H1 (cell line): Measurements from ENCODE around the gene RPTOR. TPM values are rescaled to one million over a fixed set of nuclear protein-coding genes. Genes with fewer than 3 reads are reported as not detected.
A peak's percentile ranks its signal among the peaks of the same experiment; 100 is the strongest.

Experiments
- CBX5 ChIP-seq: fragments of 300-800, 300-1000 bp; sonication (generic); IDR thresholded peaks from 2 replicates; pipeline ENCODE4 v1.7.1; 2016; ENCODE audit warnings: antibody characterized with exemption, low read length, low read depth
- CHD1 ChIP-seq: IDR thresholded peaks from 2 replicates; pipeline ENCODE4 v1.6.1; 2012; ENCODE audit warnings: low read depth, low read length, improper control_type of control experiment
- CTBP2 ChIP-seq: IDR thresholded peaks from 2 replicates; pipeline ENCODE4 v1.7.0; 2011; ENCODE audit warnings: borderline replicate concordance, mild to moderate bottlenecking, moderate library complexity, mixed read lengths, low read length; ENCODE audit not compliant: insufficient read depth, insufficient read length
- CTCF ChIP-seq, 3 experiments: IDR thresholded peaks; 1 replicate in 2 of 3; 2 replicates in 1 of 3; pipeline versions ENCODE4 v1.5.1 to v1.6.1; 2011; ENCODE audit warnings: low read length in 3 of 3, mild to moderate bottlenecking in 3 of 3, inconsistent platforms in 2 of 3, low read depth in 1 of 3, moderate library complexity in 1 of 3; ENCODE audit not compliant: insufficient read depth in 1 of 3; ENCODE audit errors: control extremely low read depth in 1 of 3
- FOSL1 ChIP-seq: IDR thresholded peaks from 2 replicates; pipeline ENCODE4 v1.6.1; 2011; ENCODE audit warnings: mild to moderate bottlenecking, low read depth, low read length, moderate library complexity; ENCODE audit not compliant: insufficient read depth
- GABPA ChIP-seq: IDR thresholded peaks from 2 replicates; pipeline ENCODE4 v1.6.1; 2011; ENCODE audit warnings: mild to moderate bottlenecking, low read length, moderate library complexity, borderline replicate concordance; ENCODE audit not compliant: insufficient read depth
- KDM5A ChIP-seq: fragments of 200-600 bp; IDR thresholded peaks from 2 replicates; pipeline ENCODE4 v1.7.1; 2012; ENCODE audit warnings: mild to moderate bottlenecking, low read length, inconsistent platforms, mixed read lengths
- PHF8 ChIP-seq: fragments of 200-600 bp; sonication (generic); conservative IDR thresholded peaks from 2 replicates; pipeline ENCODE4 v1.7.1; 2012; ENCODE audit warnings: low read depth, mild to moderate bottlenecking, inconsistent platforms, low read length, moderate library complexity
- POU5F1 ChIP-seq: IDR thresholded peaks from 2 replicates; pipeline ENCODE4 v1.6.1; 2011; ENCODE audit warnings: low read depth, mild to moderate bottlenecking, low read length, moderate library complexity
- RAD21 ChIP-seq, 2 experiments: IDR thresholded peaks in 1 of 2; conservative IDR thresholded peaks in 1 of 2; 2 replicates each; pipeline ENCODE4 v1.6.1; 2011; ENCODE audit warnings: low read depth in 2 of 2, low read length in 2 of 2, improper control_type of control experiment in 1 of 2, inconsistent platforms in 1 of 2, mild to moderate bottlenecking in 1 of 2, moderate library complexity in 1 of 2
- RFX5 ChIP-seq: IDR thresholded peaks from 2 replicates; pipeline ENCODE4 v1.6.1; 2011; ENCODE audit warnings: low read depth, low read length, improper control_type of control experiment, borderline replicate concordance
- SIN3A ChIP-seq, 2 experiments: IDR thresholded peaks in 1 of 2; conservative IDR thresholded peaks in 1 of 2; 2 replicates each; pipeline ENCODE4 v1.6.1; 2011 to 2012; ENCODE audit warnings: low read length in 2 of 2, improper control_type of control experiment in 1 of 2, low read depth in 1 of 2, mild to moderate bottlenecking in 1 of 2
- SIRT6 ChIP-seq: IDR thresholded peaks from one replicate; pipeline ENCODE4 v1.7.1; 2012; ENCODE audit warnings: low read length, inconsistent platforms
- SRF ChIP-seq: IDR thresholded peaks from 2 replicates; pipeline ENCODE4 v1.6.1; 2011; ENCODE audit warnings: mild to moderate bottlenecking, low read depth, low read length, moderate library complexity
- TAF7 ChIP-seq: optimal IDR thresholded peaks from 2 replicates; pipeline ENCODE3; 2011; ENCODE audit warnings: low read depth, mild to moderate bottlenecking, inconsistent platforms, low read length, moderate library complexity, borderline replicate concordance
- TBP ChIP-seq: IDR thresholded peaks from 2 replicates; pipeline ENCODE4 v1.6.1; 2011; ENCODE audit warnings: low read depth, low read length, improper control_type of control experiment
- polyA plus RNA-seq, 7 experiments: library from polyadenylated mRNA; depleted of rRNA in 3 of 7; stranded (reverse) in 5 of 7; unstranded in 2 of 7; fragments of >200 nt in 5 of 7; fragments of 200-250 nt in 2 of 7; gene quantifications; 1 replicate in 5 of 7; 2 replicates in 1 of 7; 4 replicates in 1 of 7; pipeline versions ENCODE4 v1.2.1 to v1.2.3, GENCODE V29; 2011 to 2013; ENCODE audit warnings: missing spikeins in 2 of 7, mixed read lengths in 2 of 7
- total RNA-seq: library from RNA; stranded (reverse); fragmentation: NEBNext Ultra II Directional; extraction: Animal tissue kit (Norgen Biotek cat#: 25700); gene quantifications from 2 replicates; pipeline ENCODE4 v1.2.1, GENCODE V29; 2021

The RPTOR gene
- total and polyA plus RNA-seq, 2 of the 8 experiments (the other 6 are each of a cell fraction or from before 2014, with no cell fraction given): 6.9 to 28.7 TPM

GRCh38 chr17:80859002-80859941, 314.6 kb downstream of the RPTOR start (continued):
- TF ChIP-seq CTCF (IDR thresholded peaks at IDR 0.05; ENCODE audit: control extremely low read depth in 1 of 3, insufficient read depth in 1 of 3, low read depth in 1 of 3, low read length in 3 of 3): peak in 1 of 3 experiments; percentile 0; a peak in 1 of 4 replicates
- no peak for TF ChIP-seq FOSL1
- no peak for TF ChIP-seq TBP
- no peak for TF ChIP-seq PHF8
- no peak for TF ChIP-seq TAF7
- TF ChIP-seq GABPA: peak; percentile 68
- no peak for TF ChIP-seq CBX5
- TF ChIP-seq RAD21 (IDR thresholded peaks at IDR 0.05 in 1 of 2, conservative IDR thresholded peaks at IDR 0.05 in 1 of 2; ENCODE audit: low read depth in 2 of 2, low read length in 2 of 2): 0 out of 4 replicates have a peak, but pooled peaks of 1 of the 2 experiments have one; percentile 6
- TF ChIP-seq RFX5: no peak
- no peak for TF ChIP-seq KDM5A
- TF ChIP-seq SRF: no peak
- no peak for TF ChIP-seq CTBP2
- TF ChIP-seq SIRT6: no peak
- 0 out of 2 replicates have a peak, but pooled peaks have one; percentile 50 for TF ChIP-seq POU5F1
- TF ChIP-seq SIN3A (conservative IDR thresholded peaks at IDR 0.05 in 1 of 2, IDR thresholded peaks at IDR 0.05 in 1 of 2; ENCODE audit: low read depth in 1 of 2, low read length in 2 of 2): no peak
- TF ChIP-seq CHD1: no peak
